Stimulated activated CD4-positive, alpha-beta T cell treated with anti-CD3 and anti-CD28 coated beads, TNF-alpha, amount 100 ng/mL, for 4 hours (primary cell): ENCODE measurements around the gene PAX9.

Experiments
- DNase-seq, 3 experiments: peaks; one replicate each; pipeline ENCODE4 v3.0.0-alpha.2; 2020; ENCODE audit warnings: low read depth in 3 of 3

The PAX9 gene

GRCh38 chr14:36661506-36662257 lies at the start of gene PAX9:
TSS of gene PAX9 (plus strand) at chr14:36661860. CDS start at chr14:36662090, 230 bp downstream.
- DNase-seq: no peak

- no peak for DNase-seq
Measured at GRCh38 chr14:36617824-36618223, 43.8 kb upstream of the PAX9 start.

GRCh38 chr14:36618641-36619040 lies 43.0 kb upstream of the PAX9 start:
- no peak for DNase-seq

- no peak for DNase-seq
Measured at GRCh38 chr14:36619131-36619530, 42.5 kb upstream of the PAX9 start.

GRCh38 chr14:36619853-36620252 lies 41.8 kb upstream of the PAX9 start:
- no peak for DNase-seq

- no peak for DNase-seq
Measured at GRCh38 chr14:36625014-36625413, 36.6 kb upstream of the PAX9 start.

GRCh38 chr14:36625436-36625835 lies 36.2 kb upstream of the PAX9 start:
- no peak for DNase-seq

- no peak for DNase-seq
Measured at GRCh38 chr14:36626151-36626550, 35.5 kb upstream of the PAX9 start.

GRCh38 chr14:36627981-36628380 lies 33.7 kb upstream of the PAX9 start:
- no peak for DNase-seq

- DNase-seq: no peak
Measured at GRCh38 chr14:36633580-36633979, 28.1 kb upstream of the PAX9 start.

GRCh38 chr14:36646664-36647416 lies 14.8 kb upstream of the PAX9 start:
- no peak for DNase-seq

- DNase-seq: no peak
Measured at GRCh38 chr14:36647417-36647823, 14.2 kb upstream of the PAX9 start.

- DNase-seq: no peak
Measured at GRCh38 chr14:36647824-36648753, 13.6 kb upstream of the PAX9 start.

GRCh38 chr14:36649872-36650650 lies 11.6 kb upstream of the PAX9 start:
- DNase-seq: no peak

GRCh38 chr14:36652542-36653201 lies 9.0 kb upstream of the PAX9 start:
- DNase-seq: no peak

- no peak for DNase-seq
Measured at GRCh38 chr14:36653413-36653812, 8.2 kb upstream of the PAX9 start.

GRCh38 chr14:36653962-36654793 lies 7.5 kb upstream of the PAX9 start:
- no peak for DNase-seq

- no peak for DNase-seq
Measured at GRCh38 chr14:36654794-36655381, 6.8 kb upstream of the PAX9 start.

GRCh38 chr14:36655571-36655962 lies 6.1 kb upstream of the PAX9 start:
- no peak for DNase-seq
